ENCODE results near the gene RHAG. TPM values are rescaled to one million over a fixed set of nuclear protein-coding genes. Genes with fewer than 3 reads are reported as not detected.

RHAG gene
- total RNA-seq = under 1 TPM in 5 of 10 donors, not detected in 5; 0.12 to 0.66 (median 0.38) TPM
- under 1 TPM; 0.41 to 0.95 TPM for polyA plus RNA-seq
- long read RNA-seq, donor 1 = 0 reads
- long read RNA-seq, donor 2, partial matches to known transcripts = 0 of 1 reads
- long read RNA-seq, donor 2, other reads (novel, unspliced or antisense) = 0 of 1 reads
- long read RNA-seq, donor 3 = 0 reads

DNA sequence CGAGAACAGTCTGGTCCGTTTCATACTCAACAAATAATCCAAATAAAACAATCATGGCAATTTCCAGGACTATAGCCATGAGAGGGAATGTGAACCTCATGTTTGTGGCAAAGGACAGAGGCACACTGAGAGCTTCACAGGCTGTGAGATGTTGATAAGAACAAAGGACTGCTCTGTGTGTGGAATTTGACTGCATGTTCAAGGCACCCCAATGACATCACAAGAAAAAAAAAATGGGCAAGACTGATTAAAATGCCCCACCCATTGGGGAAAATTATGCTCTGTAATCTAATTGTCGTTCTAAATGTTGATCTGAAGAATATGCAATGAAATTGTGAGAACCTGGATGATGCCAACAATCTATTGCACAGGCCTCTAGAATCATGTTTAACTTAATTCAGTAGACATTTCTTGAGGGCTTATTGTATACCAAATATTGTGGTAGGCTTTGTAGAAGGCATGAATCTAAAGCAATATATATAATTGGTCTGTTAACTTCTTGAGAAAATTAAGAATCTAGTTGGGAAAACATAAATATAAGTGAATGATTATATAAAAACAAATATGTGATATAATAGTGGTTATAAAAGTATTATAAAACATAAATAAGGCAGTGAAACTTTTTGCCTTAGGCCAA, at the start of gene RHAG:
RHAG (minus strand) TSS at position 127 of the 637 bp plus-strand sequence; CDS start at position 100, 27 bp downstream.
- no peak within 1 kb of the TSS for H3K27ac ChIP-seq
- no peaks in the 10 kb centered on the region for H3K4me1 ChIP-seq
- TF ChIP-seq, protein P1, sequence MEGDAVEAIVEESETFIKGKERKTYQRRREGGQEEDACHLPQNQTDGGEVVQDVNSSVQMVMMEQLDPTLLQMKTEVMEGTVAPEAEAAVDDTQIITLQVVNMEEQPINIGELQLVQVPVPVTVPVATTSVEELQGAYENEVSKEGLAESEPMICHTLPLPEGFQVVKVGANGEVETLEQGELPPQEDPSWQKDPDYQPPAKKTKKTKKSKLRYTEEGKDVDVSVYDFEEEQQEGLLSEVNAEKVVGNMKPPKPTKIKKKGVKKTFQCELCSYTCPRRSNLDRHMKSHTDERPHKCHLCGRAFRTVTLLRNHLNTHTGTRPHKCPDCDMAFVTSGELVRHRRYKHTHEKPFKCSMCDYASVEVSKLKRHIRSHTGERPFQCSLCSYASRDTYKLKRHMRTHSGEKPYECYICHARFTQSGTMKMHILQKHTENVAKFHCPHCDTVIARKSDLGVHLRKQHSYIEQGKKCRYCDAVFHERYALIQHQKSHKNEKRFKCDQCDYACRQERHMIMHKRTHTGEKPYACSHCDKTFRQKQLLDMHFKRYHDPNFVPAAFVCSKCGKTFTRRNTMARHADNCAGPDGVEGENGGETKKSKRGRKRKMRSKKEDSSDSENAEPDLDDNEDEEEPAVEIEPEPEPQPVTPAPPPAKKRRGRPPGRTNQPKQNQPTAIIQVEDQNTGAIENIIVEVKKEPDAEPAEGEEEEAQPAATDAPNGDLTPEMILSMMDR (IDR thresholded peaks at IDR 0.05) = no peak
- DNase-seq (no peak), ATAC-seq (no peak)
- no peaks in the 10 kb centered on the region for H3K9me3 ChIP-seq
- intact Hi-C loops (cut with DNase I) = no loop called here
- no peaks in the 10 kb centered on the region for H3K27me3 ChIP-seq
- 67 to 68% methylated on average over 3 of the region's 3 CpGs for WGBS, 2 donors
- no peaks in the 10 kb centered on the region for H3K36me3 ChIP-seq
- no peak within 1 kb of the TSS for H3K4me3 ChIP-seq

DNA sequence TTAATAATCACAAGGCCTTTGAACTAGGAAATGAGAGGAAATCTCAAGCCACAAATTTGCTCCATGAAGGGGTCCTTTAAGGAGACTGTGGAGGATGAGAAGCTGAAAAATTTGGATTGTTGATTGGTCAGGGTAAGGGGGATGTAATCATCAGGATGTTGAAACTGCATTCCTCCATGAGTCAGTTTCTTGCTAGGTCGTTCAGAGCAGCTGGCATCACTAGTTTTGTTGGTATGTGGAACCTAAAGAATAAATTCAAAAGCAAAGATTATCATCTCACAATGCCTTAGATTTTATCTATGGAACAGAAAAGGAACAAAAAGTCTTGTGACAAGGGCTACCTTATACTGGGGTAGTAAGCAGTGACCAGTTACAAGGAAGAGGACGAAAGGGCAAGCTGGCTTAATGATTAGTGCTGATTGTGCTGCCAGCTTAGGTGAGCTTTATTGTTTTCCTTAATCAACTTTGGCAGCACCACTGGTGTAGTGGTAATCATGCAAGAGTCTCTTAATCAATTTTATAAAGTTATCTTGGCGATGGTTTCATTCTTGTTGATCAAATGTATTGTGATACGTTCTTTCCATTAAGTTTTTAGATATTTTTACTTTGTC, 40.1 kb upstream of the RHAG start:
- Histone ChIP-seq H3K27me3 (no peaks in the 10 kb centered on the region), H3K4me1 (no peaks in the 10 kb centered on the region), H3K9me3 (peaks cover 0 to 13% (median 0%) of the 10 kb centered on the region in 11 donors), H3K27ac (no peak overlapping the region), H3K4me3 (no peak overlapping the region), H3K36me3 (no peaks in the 10 kb centered on the region)
- 61 to 62% methylated on average over 4 of the region's 4 CpGs for WGBS, 2 donors
- ATAC-seq (no peak), DNase-seq (no peak)
- TF ChIP-seq, protein P1 (IDR thresholded peaks at IDR 0.05) = no peak
- intact Hi-C loops (cut with DNase I) = no loop called here

DNA sequence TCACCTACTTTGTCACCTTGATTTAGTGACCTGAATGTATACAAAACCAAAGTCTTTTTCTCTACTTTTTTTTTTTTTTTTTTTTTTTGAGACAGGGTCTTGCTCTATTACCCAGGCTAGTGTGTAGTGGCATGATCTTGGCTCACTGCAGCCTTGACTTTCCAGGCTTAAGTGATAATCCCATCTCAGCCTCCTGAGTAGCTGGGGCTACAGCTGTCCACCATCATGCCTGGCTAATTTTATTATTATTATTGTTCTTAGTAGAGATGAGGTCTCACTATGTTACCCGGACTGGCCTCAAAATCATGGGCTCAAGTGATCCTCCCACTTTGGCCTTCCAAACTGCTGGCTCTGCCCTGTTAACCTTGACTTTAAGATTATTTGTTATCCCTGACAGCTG, 39.2 kb upstream of the RHAG start:
- H3K27me3 ChIP-seq = no peaks in the 10 kb centered on the region
- ATAC-seq = no peak
- DNase-seq = no peak
- intact Hi-C loops (cut with DNase I) = no loop called here
- H3K9me3 ChIP-seq = peaks cover 0 to 15% (median 0%) of the 10 kb centered on the region in 11 donors
- no peaks in the 10 kb centered on the region for H3K4me1 ChIP-seq
- TF ChIP-seq, protein P1 (IDR thresholded peaks at IDR 0.05) = no peak
- H3K4me3 ChIP-seq = no peak overlapping the region
- WGBS, 2 donors = 57 to 86% methylated on average over 1 of the region's 1 CpG
- H3K36me3 ChIP-seq = no peaks in the 10 kb centered on the region
- H3K27ac ChIP-seq = no peak overlapping the region

DNA sequence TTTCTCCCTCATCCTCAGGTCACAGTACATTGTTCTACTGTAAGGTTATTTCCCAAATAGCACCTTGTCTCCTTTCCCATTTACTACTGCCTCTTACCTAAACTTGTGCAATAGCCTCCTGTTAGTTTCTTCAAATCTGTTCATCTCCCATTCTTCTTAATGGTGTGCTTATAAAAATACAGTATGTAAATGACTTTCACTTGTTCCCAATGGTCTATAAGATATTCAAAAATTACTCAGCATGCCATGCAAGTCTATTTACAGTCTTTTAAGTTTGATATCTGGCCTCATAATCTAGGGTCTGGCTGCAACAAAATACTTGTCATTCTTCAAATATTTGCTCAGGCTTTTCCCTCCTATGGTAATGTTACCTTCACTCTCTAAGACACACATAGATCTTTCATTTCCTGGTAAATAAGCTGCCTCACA, 31.5 kb upstream of the RHAG start:
- Histone ChIP-seq H3K9me3 (peaks cover 0 to 15% (median 0%) of the 10 kb centered on the region in 11 donors), H3K4me1 (no peaks in the 10 kb centered on the region), H3K36me3 (no peaks in the 10 kb centered on the region), H3K27ac (no peak overlapping the region), H3K27me3 (no peaks in the 10 kb centered on the region), H3K4me3 (no peak overlapping the region)
- DNase-seq (no peak), ATAC-seq (no peak)
- intact Hi-C loops (cut with DNase I) = no loop called here
- TF ChIP-seq, protein P1 (IDR thresholded peaks at IDR 0.05) = no peak
